CD14-positive monocyte (primary cell): ENCODE measurements around the gene KCNMA1. TPM values are rescaled to one million over a fixed set of nuclear protein-coding genes. Genes with fewer than 3 reads are reported as not detected.

Experiments
- DNase-seq, 3 donors: peaks; one replicate each; pipeline ENCODE4 v3.0.0-alpha.2; 2011 to 2022
- H2AFZ ChIP-seq: 2 replicates; pipeline ENCODE4 v1.6.0; 2012; ENCODE audit warnings: mild to moderate bottlenecking, low read depth, low read length, inconsistent platforms; ENCODE audit not compliant: insufficient read depth, poor library complexity, severe bottlenecking
- H3K27ac ChIP-seq, 2 donors: 1 replicate in 1 of 2; 2 replicates in 1 of 2; pipeline ENCODE4 v1.5.1; 2012 to 2013; ENCODE audit warnings: low read length in 2 of 2, control low read depth in 1 of 2, inconsistent platforms in 1 of 2, low read depth in 1 of 2, mild to moderate bottlenecking in 1 of 2
- H3K27me3 ChIP-seq, 2 donors: one replicate each; pipeline versions ENCODE4 v1.6.0 to v1.6.1; 2011 to 2013; ENCODE audit warnings: low read length in 2 of 2; ENCODE audit not compliant: control insufficient read depth in 2 of 2, insufficient read depth in 2 of 2
- H3K36me3 ChIP-seq, 2 donors: replicated peaks in 1 of 2; 1 replicate in 1 of 2; 2 replicates in 1 of 2; pipeline versions ENCODE4 v1.5.1 to v1.6.1; 2012 to 2013; ENCODE audit warnings: low read length in 2 of 2, control low read depth in 1 of 2, inconsistent platforms in 1 of 2, mild to moderate bottlenecking in 1 of 2; ENCODE audit not compliant: insufficient read depth in 2 of 2, control insufficient read depth in 1 of 2
- H3K4me1 ChIP-seq, 2 donors: 1 replicate in 1 of 2; 2 replicates in 1 of 2; pipeline versions ENCODE4 v1.5.1 to v1.6.1; 2012 to 2013; ENCODE audit warnings: low read length in 2 of 2, control low read depth in 1 of 2, inconsistent platforms in 1 of 2, mild to moderate bottlenecking in 1 of 2, moderate library complexity in 1 of 2; ENCODE audit not compliant: insufficient read depth in 2 of 2, control insufficient read depth in 1 of 2
- H3K4me2 ChIP-seq: replicated peaks from 2 replicates; pipeline ENCODE3; 2012; ENCODE audit warnings: low read length, moderate library complexity, mild to moderate bottlenecking; ENCODE audit not compliant: poor library complexity, severe bottlenecking; ENCODE audit errors: extremely low read depth
- H3K4me3 ChIP-seq, 3 experiments: fragments of 200-600 bp in 1 of 3; sonication (generic) in 1 of 3; replicated peaks in 1 of 3; 1 replicate in 2 of 3; 2 replicates in 1 of 3; pipeline ENCODE4 v1.5.1; 2011 to 2013; ENCODE audit warnings: low read length in 3 of 3, mild to moderate bottlenecking in 3 of 3, control low read depth in 2 of 3, low read depth in 2 of 3, inconsistent platforms in 1 of 3, moderate library complexity in 1 of 3
- H3K79me2 ChIP-seq: 2 replicates; pipeline ENCODE4 v1.6.0; 2012; ENCODE audit warnings: mild to moderate bottlenecking, control low read depth, inconsistent platforms, low read length, moderate library complexity; ENCODE audit not compliant: insufficient read depth
- H3K9ac ChIP-seq: 2 replicates; pipeline ENCODE4 v1.6.0; 2017; ENCODE audit warnings: low read length, mild to moderate bottlenecking; ENCODE audit not compliant: insufficient read depth, poor library complexity, severe bottlenecking
- H3K9me3 ChIP-seq, 2 donors: replicated peaks in 1 of 2; 1 replicate in 1 of 2; 2 replicates in 1 of 2; pipeline versions ENCODE4 v1.5.1 to v1.6.1; 2012 to 2013; ENCODE audit warnings: low read length in 2 of 2, control low read depth in 1 of 2; ENCODE audit not compliant: control insufficient read depth in 1 of 2, insufficient read depth in 1 of 2
- H4K20me1 ChIP-seq: 2 replicates; pipeline ENCODE4 v1.6.0; 2012; ENCODE audit warnings: mild to moderate bottlenecking, low read length, control low read depth, moderate library complexity; ENCODE audit not compliant: insufficient read depth
- H3K27ac Mint-ChIP-seq, 7 donors: one replicate each; pipeline ENCODE4 v1.8.0; 2020; ENCODE audit warnings: mild to moderate bottlenecking in 7 of 7, mixed read lengths in 7 of 7, moderate library complexity in 6 of 7, inconsistent platforms in 2 of 7
- H3K27me3 Mint-ChIP-seq, 3 donors: one replicate each; pipeline ENCODE4 v1.8.0; 2021 to 2022; ENCODE audit warnings: low read depth in 3 of 3, mild to moderate bottlenecking in 3 of 3, mixed read lengths in 3 of 3, moderate library complexity in 3 of 3, inconsistent platforms in 1 of 3
- H3K36me3 Mint-ChIP-seq, 2 donors: one replicate each; pipeline ENCODE4 v1.8.0; 2020; ENCODE audit warnings: mixed read lengths in 2 of 2, inconsistent platforms in 1 of 2, mild to moderate bottlenecking in 1 of 2
- H3K4me1 Mint-ChIP-seq: one replicate; pipeline ENCODE4 v1.8.0; 2020; ENCODE audit warnings: mild to moderate bottlenecking, mixed read lengths
- H3K4me3 Mint-ChIP-seq, 2 donors: one replicate each; pipeline ENCODE4 v1.8.0; 2020; ENCODE audit warnings: mild to moderate bottlenecking in 2 of 2, mixed read lengths in 2 of 2, moderate library complexity in 1 of 2
- H3K9me3 Mint-ChIP-seq, 7 donors: one replicate each; pipeline ENCODE4 v1.8.0; 2020 to 2022; ENCODE audit warnings: mixed read lengths in 7 of 7, mild to moderate bottlenecking in 6 of 7, moderate library complexity in 6 of 7, inconsistent platforms in 2 of 7
- CTCF ChIP-seq: fragments of 200-600 bp; IDR thresholded peaks from one replicate; pipeline ENCODE4 v1.8.0; 2022; ENCODE audit warnings: antibody characterized with exemption, mild to moderate bottlenecking
- WGBS: methylation state at CpG from one replicate; pipeline ENCODE4 v1.1.5; 2013; ENCODE audit warnings: missing lambda C conversion rate; ENCODE audit not compliant: insufficient coverage; 5-methylcytosine and 5-hydroxymethylcytosine counted together
- intact Hi-C, 2 donors: fragments of 100-400 bp; cut with micrococcal nuclease; formaldehyde crosslinking; loops; one replicate each; pipeline versions ENCODE4 v1.15.0 to v1.15.1; 2023
- polyA plus RNA-seq, 3 donors: library from polyadenylated mRNA; depleted of rRNA in 1 of 3; unstranded in 2 of 3; stranded (reverse) in 1 of 3; fragments of 300-500 nt in 2 of 3; fragments of >200 nt in 1 of 3; fragmentation: Illumina TruSeq in 2 of 3; gene quantifications; 1 replicate in 2 of 3; 2 replicates in 1 of 3; pipeline ENCODE4 v1.2.3, GENCODE V29; 2012 to 2021

KCNMA1 gene
- polyA plus RNA-seq, 3 donors: 0.11 to 1.0 TPM; not detected in 1

- no CpG with 5 or more reads among the region's 3 CpGs for WGBS
- Mint-ChIP-seq H3K4me3 (no peak overlapping the region), H3K36me3 (no peaks in the 10 kb centered on the region), H3K27ac (no peak overlapping the region), H3K9me3 (peaks cover 0 to 7% (median 2%) of the 10 kb centered on the region in 7 donors), H3K4me1 (peaks cover 14% of the 10 kb centered on the region), H3K27me3 (peaks cover 4 to 15% (median 5%) of the 10 kb centered on the region in 3 donors)
- Histone ChIP-seq H3K9me3 (no peaks in the 10 kb centered on the region), H3K4me3 (no peak overlapping the region), H3K27ac (no peak overlapping the region), H3K4me1 (peaks cover 4 to 6% of the 10 kb centered on the region in 2 donors), H3K36me3 (no peaks in the 10 kb centered on the region), H2AFZ (no peak overlapping the region), H3K79me2 (no peaks in the 10 kb centered on the region), H3K9ac (no peak overlapping the region), H4K20me1 (no peaks in the 10 kb centered on the region), H3K27me3 (no peaks in the 10 kb centered on the region), H3K4me2 (no peak overlapping the region)
- no peak for TF ChIP-seq CTCF
- no peak for DNase-seq
- intact Hi-C loops: no loop called here
Measured at GRCh38 chr10:77229704-77230103, 407.9 kb downstream of the KCNMA1 start.

GRCh38 chr10:77228559-77228958 lies 409.0 kb downstream of the KCNMA1 start:
- intact Hi-C loops: no loop called here
- Mint-ChIP-seq H3K4me1 (peaks cover 24% of the 10 kb centered on the region), H3K9me3 (peaks cover 0 to 5% (median 1%) of the 10 kb centered on the region in 7 donors), H3K27ac (no peak overlapping the region), H3K36me3 (no peaks in the 10 kb centered on the region), H3K4me3 (no peak overlapping the region), H3K27me3 (peaks cover 5 to 20% (median 10%) of the 10 kb centered on the region in 3 donors)
- H4K20me1 ChIP-seq: no peaks in the 10 kb centered on the region
- WGBS: 88% methylated on average over 2 of the region's 5 CpGs
- H3K36me3 ChIP-seq: no peaks in the 10 kb centered on the region
- no peak for DNase-seq
- H3K27ac ChIP-seq: no peak overlapping the region
- H3K4me2 ChIP-seq: no peak overlapping the region
- TF ChIP-seq CTCF: no peak
- peaks cover 12 to 13% of the 10 kb centered on the region in 2 donors for H3K4me1 ChIP-seq
- no peak overlapping the region for H3K9ac ChIP-seq
- no peak overlapping the region for H2AFZ ChIP-seq
- H3K9me3 ChIP-seq: no peaks in the 10 kb centered on the region
- no peaks in the 10 kb centered on the region for H3K79me2 ChIP-seq
- H3K27me3 ChIP-seq: no peaks in the 10 kb centered on the region
- H3K4me3 ChIP-seq: no peak overlapping the region
